B cell (primary cell): ENCODE data around the gene CELA3B. TPM values are rescaled to one million over a fixed set of nuclear protein-coding genes. Genes with fewer than 3 reads are reported as not detected.

Source experiments
- ATAC-seq: fragments of 200-7000 bp; cut with Tn5 transposase; one replicate; pipeline ENCODE4 v1.10.0; 2021; ENCODE audit warnings: low read depth, mild to moderate bottlenecking, moderate number of reproducible peaks, moderate library complexity
- CTCF ChIA-PET: fragments of 350-600 bp; sonication (Branson Sonifier 250); formaldehyde crosslinking; loops from one replicate; lab custom pipeline; 2021; ENCODE audit warnings: antibody characterized with exemption, inconsistent platforms; lab: Charles Lee
- POLR2A ChIA-PET: fragments of 350-600 bp; sonication (Branson Sonifier 250); formaldehyde crosslinking; loops from one replicate; lab custom pipeline; 2021; ENCODE audit warnings: antibody characterized with exemption; lab: Charles Lee
- DNase-seq: peaks from one replicate; pipeline ENCODE4 v3.0.0; 2013
- H2AFZ ChIP-seq: 2 replicates; pipeline ENCODE4 v1.6.1; 2012; ENCODE audit warnings: mild to moderate bottlenecking, low read depth, low read length; ENCODE audit not compliant: insufficient read depth, poor library complexity, severe bottlenecking
- H3K27ac ChIP-seq, 2 donors: 1 replicate in 1 of 2; 2 replicates in 1 of 2; pipeline ENCODE4 v1.5.1; 2012 to 2013; ENCODE audit warnings: low read length in 2 of 2, mild to moderate bottlenecking in 2 of 2, moderate library complexity in 1 of 2
- H3K27me3 ChIP-seq, 4 experiments: fragments of 200-600 bp in 1 of 4; sonication (generic) in 1 of 4; replicated peaks in 1 of 4; 1 replicate in 2 of 4; 2 replicates in 2 of 4; pipeline versions ENCODE4 v1.6.1 to v1.7.0; 2013 to 2016; ENCODE audit warnings: low read length in 3 of 4, mild to moderate bottlenecking in 2 of 4, mixed read lengths in 1 of 4, moderate library complexity in 1 of 4; ENCODE audit not compliant: insufficient read depth in 4 of 4, control insufficient read depth in 3 of 4; ENCODE audit errors: control extremely low read depth in 1 of 4
- H3K36me3 ChIP-seq, 2 experiments: replicated peaks in 1 of 2; 1 replicate in 1 of 2; 2 replicates in 1 of 2; pipeline versions ENCODE4 v1.6.1 to v1.7.1; 2013; ENCODE audit warnings: low read length in 1 of 2; ENCODE audit not compliant: insufficient read depth in 2 of 2, control insufficient read depth in 1 of 2; ENCODE audit errors: control extremely low read depth in 1 of 2, extremely low read depth in 1 of 2
- H3K4me1 ChIP-seq, 2 donors: fragments of 200-600 bp in 1 of 2; sonication (generic) in 1 of 2; 1 replicate in 1 of 2; 2 replicates in 1 of 2; pipeline versions ENCODE4 v1.5.1 to v1.6.1; 2013 to 2017; ENCODE audit warnings: low read length in 2 of 2; ENCODE audit not compliant: control insufficient read depth in 2 of 2, insufficient read depth in 2 of 2
- H3K4me2 ChIP-seq: replicated peaks from 2 replicates; pipeline ENCODE3; 2012; ENCODE audit warnings: mild to moderate bottlenecking, low read depth, low read length; ENCODE audit not compliant: poor library complexity, severe bottlenecking
- H3K4me3 ChIP-seq, 5 experiments: fragments of 200-600 bp in 1 of 5; sonication (generic) in 1 of 5; 1 replicate in 3 of 5; 2 replicates in 2 of 5; pipeline versions ENCODE4 v1.5.1 to v1.7.0; 2011 to 2016; ENCODE audit warnings: low read length in 4 of 5, mild to moderate bottlenecking in 4 of 5, low read depth in 2 of 5, control low read depth in 1 of 5, moderate library complexity in 1 of 5; ENCODE audit not compliant: insufficient read depth in 1 of 5; ENCODE audit errors: control extremely low read depth in 1 of 5, extremely low read depth in 1 of 5
- H3K79me2 ChIP-seq: fragments of 200-600 bp; sonication (generic); one replicate; pipeline ENCODE4 v1.6.0; 2016; ENCODE audit warnings: low read length; ENCODE audit not compliant: control insufficient read depth, insufficient read depth
- H3K9ac ChIP-seq: fragments of 200-600 bp; sonication (generic); 2 replicates; pipeline ENCODE4 v1.6.1; 2017; ENCODE audit warnings: mild to moderate bottlenecking, low read length, moderate library complexity
- H3K9me3 ChIP-seq, 3 donors: one replicate each; pipeline versions ENCODE4 v1.6.1 to v1.7.1; 2013; ENCODE audit warnings: low read length in 2 of 3; ENCODE audit not compliant: control insufficient read depth in 2 of 3, insufficient read depth in 1 of 3; ENCODE audit errors: control extremely low read depth in 1 of 3
- H4K20me1 ChIP-seq: 2 replicates; pipeline ENCODE4 v1.6.0; 2012; ENCODE audit warnings: mild to moderate bottlenecking, low read length; ENCODE audit not compliant: insufficient read depth, control insufficient read depth, poor library complexity, severe bottlenecking
- H3K27ac Mint-ChIP-seq: one replicate; pipeline ENCODE4 v1.8.0; 2021; ENCODE audit warnings: mixed read lengths
- H3K27me3 Mint-ChIP-seq: one replicate; pipeline ENCODE4 v1.8.0; 2021; ENCODE audit warnings: mixed read lengths
- H3K4me1 Mint-ChIP-seq: one replicate; pipeline ENCODE4 v1.8.0; 2021; ENCODE audit warnings: mixed read lengths
- H3K4me3 Mint-ChIP-seq: one replicate; pipeline ENCODE4 v1.8.0; 2021; ENCODE audit warnings: mixed read lengths
- H3K9me3 Mint-ChIP-seq: one replicate; pipeline ENCODE4 v1.8.0; 2022; ENCODE audit warnings: mixed read lengths; ENCODE audit not compliant: insufficient read depth
- CTCF ChIP-seq: fragments of 200-600 bp; IDR thresholded peaks from one replicate; pipeline ENCODE4 v1.8.0; 2022; ENCODE audit warnings: antibody characterized with exemption, mild to moderate bottlenecking
- EZH2 ChIP-seq: IDR thresholded peaks from 2 replicates; pipeline ENCODE4 v1.6.1; 2012; ENCODE audit warnings: borderline replicate concordance, low read depth, mild to moderate bottlenecking, moderate library complexity, low read length; ENCODE audit not compliant: insufficient read depth, poor library complexity, severe bottlenecking
- WGBS: methylation state at CpG from one replicate; pipeline ENCODE4 v1.1.5; 2013; ENCODE audit warnings: missing lambda C conversion rate; ENCODE audit not compliant: insufficient coverage; 5-methylcytosine and 5-hydroxymethylcytosine counted together
- intact Hi-C: fragments of 100-400 bp; cut with micrococcal nuclease; formaldehyde crosslinking; loops from one replicate; pipeline ENCODE4 v1.10.0; 2022
- polyA plus RNA-seq: library from polyadenylated mRNA; depleted of rRNA; stranded (reverse); fragments of >200 nt; gene quantifications from 2 replicates; pipeline ENCODE4 v1.2.3, GENCODE V29; 2012
- total RNA-seq, 2 donors: library from RNA; stranded (reverse); fragments of 120-200 nt in 1 of 2; gene quantifications; 1 replicate in 1 of 2; 2 replicates in 1 of 2; pipeline versions ENCODE4 v1.2.3 to v1.2.4, GENCODE V29; 2013 to 2022

CELA3B gene
- total and polyA plus RNA-seq, 2 donors (not counting 1 experiment from before 2014, with no cell fraction given): not detected

GRCh38 chr1:21938732-21939538 is 37.9 kb upstream of the CELA3B start:
- H3K79me2 ChIP-seq: no peaks in the 10 kb centered on the region
- H3K4me2 ChIP-seq: no peak overlapping the region
- 95% methylated on average over 5 of the region's 11 CpGs for WGBS
- no peak overlapping the region for H3K4me3 ChIP-seq
- peaks cover 0 to 4% (median 0%) of the 10 kb centered on the region in 3 donors for H3K9me3 ChIP-seq
- H3K36me3 ChIP-seq: no peaks in the 10 kb centered on the region
- no peak for DNase-seq
- no peak overlapping the region for H3K27ac ChIP-seq
- H3K27ac Mint-ChIP-seq: no peak overlapping the region
- ATAC-seq: no peak
- no peak overlapping the region for H3K9ac ChIP-seq
- intact Hi-C loops: loop anchor here (5.0 kb wide), 1 partner anchor 157 kb away; the partner anchor contains the start of gene USP48
- H4K20me1 ChIP-seq: no peaks in the 10 kb centered on the region
- H3K27me3 Mint-ChIP-seq: peaks cover 20% of the 10 kb centered on the region
- H3K4me1 Mint-ChIP-seq: peaks cover 15% of the 10 kb centered on the region
- no peak for TF ChIP-seq CTCF
- no peak overlapping the region for H2AFZ ChIP-seq
- peak overlapping the region; percentile 72 for H3K4me3 Mint-ChIP-seq
- ChIA-PET POLR2A (no interaction called here), CTCF (interaction anchor here (1.1 kb wide), 2 partner anchors 15 to 85 kb away, joined by 3 read pairs; no protein-coding TSS in a partner anchor)
- H3K9me3 Mint-ChIP-seq: no peaks in the 10 kb centered on the region
- H3K27me3 ChIP-seq: peaks cover 0 to 17% (median 6%) of the 10 kb centered on the region in 4 experiments
- peaks cover 9 to 12% of the 10 kb centered on the region in 2 donors for H3K4me1 ChIP-seq

- H3K79me2 ChIP-seq: no peaks in the 10 kb centered on the region
- no peak overlapping the region for H3K27ac ChIP-seq
- TF ChIP-seq EZH2: no peak
- TF ChIP-seq CTCF: no peak
- no peaks in the 10 kb centered on the region for H3K36me3 ChIP-seq
- H3K27me3 ChIP-seq: peaks cover 0 to 13% (median 6%) of the 10 kb centered on the region in 4 experiments
- no peak overlapping the region for H3K9ac ChIP-seq
- Mint-ChIP-seq H3K4me3 (no peak overlapping the region), H3K27me3 (peaks cover 24% of the 10 kb centered on the region), H3K4me1 (peaks cover 15% of the 10 kb centered on the region), H3K9me3 (no peaks in the 10 kb centered on the region), H3K27ac (no peak overlapping the region)
- H2AFZ ChIP-seq: no peak overlapping the region
- H3K4me2 ChIP-seq: no peak overlapping the region
- 85% methylated on average over 6 of the region's 9 CpGs for WGBS
- DNase-seq (no peak), ATAC-seq (no peak)
- ChIA-PET CTCF (interaction anchor here (0.7 kb wide), 1 partner anchor 24 kb away, joined by 3 read pairs; no protein-coding TSS in a partner anchor), POLR2A (no interaction called here)
- H3K9me3 ChIP-seq: no peaks in the 10 kb centered on the region
- H3K4me1 ChIP-seq: peaks cover 9 to 12% of the 10 kb centered on the region in 2 donors
- no peak overlapping the region for H3K4me3 ChIP-seq
- H4K20me1 ChIP-seq: no peaks in the 10 kb centered on the region
- intact Hi-C loops: loop anchor here (5.0 kb wide), 1 partner anchor 158 kb away; the partner anchor contains the start of gene USP48
Observed at GRCh38 chr1:21939650-21940374, 37.0 kb upstream of the CELA3B start.
